Head of caudate nucleus (tissue), 42 donors: ENCODE results near the gene LRRC27.

Experiments used
- DNase-seq, 42 donors: peaks; one replicate each; pipeline versions ENCODE4 v3.0.0 to v3.0.0-alpha.2; 2020 to 2021; ENCODE audit warnings: mixed read lengths in 7 of 42
- intact Hi-C: fragments of 100-400 bp; cut with DNase I; formaldehyde crosslinking; loops from one replicate; pipeline ENCODE4 v1.15.0; 2022

LRRC27 gene

GRCh38 chr10:132390921-132391675 lies 59.1 kb downstream of the LRRC27 start:
- intact Hi-C loops: loop anchor here (5.0 to 10.0 kb wide), 2 partner anchors 61 to 244 kb away; no protein-coding TSS in a partner anchor
- peak in 9 of 42 donors; percentile 1 to 43 (median 23) for DNase-seq

- DNase-seq: peak in 5 of 42 donors; percentile 7 to 34 (median 20)
- intact Hi-C loops: loop anchor here (5.0 to 10.0 kb wide), 2 partner anchors 61 to 243 kb away; no protein-coding TSS in a partner anchor
Measured at GRCh38 chr10:132391676-132392020, 59.7 kb downstream of the LRRC27 start.

GRCh38 chr10:132392184-132392800 lies 60.3 kb downstream of the LRRC27 start:
- peak in 2 of 42 donors; percentile 1 to 2 for DNase-seq

DNA sequence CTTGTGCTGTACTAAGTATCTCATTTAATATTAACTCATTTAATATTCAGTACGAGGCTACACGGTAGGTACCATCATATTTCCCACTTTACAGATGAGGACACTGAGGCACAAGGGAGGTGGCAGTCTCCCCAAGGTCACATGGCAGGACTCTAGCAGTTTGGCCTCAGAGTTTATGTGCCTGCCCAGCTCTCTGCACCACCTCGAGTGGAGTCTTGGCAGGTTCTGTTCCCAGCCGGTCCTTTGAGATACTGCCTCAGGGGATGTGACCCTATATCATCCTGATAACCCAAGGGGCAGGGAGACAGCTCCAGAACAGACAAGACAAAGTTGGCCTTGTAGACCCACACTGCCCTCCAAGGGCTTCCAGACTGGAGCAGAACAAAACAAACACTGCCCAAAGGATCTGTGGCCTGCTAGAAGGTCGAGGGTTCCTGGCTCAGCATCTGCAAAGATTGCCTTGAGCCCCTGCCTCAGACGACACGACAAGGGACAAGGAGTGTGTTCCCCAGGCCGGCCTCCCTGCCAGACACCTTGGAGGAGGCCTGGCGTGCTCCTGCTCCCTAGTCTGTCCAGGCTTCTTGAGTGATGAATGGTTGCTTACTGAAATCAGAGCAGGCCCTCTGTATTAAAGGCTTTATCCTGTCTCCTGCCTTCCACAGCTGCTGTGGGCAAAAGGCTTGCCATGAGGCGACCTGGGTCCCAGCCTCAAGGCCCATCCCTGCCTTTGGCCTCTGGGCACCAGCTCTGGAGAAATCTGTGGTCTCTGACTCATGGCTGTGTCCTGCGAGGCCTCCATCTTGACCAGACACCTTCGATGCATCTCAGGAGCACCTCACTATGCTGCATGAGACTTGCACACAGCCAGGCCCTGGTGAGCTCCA lies 61.1 kb downstream of the LRRC27 start:
- intact Hi-C loops: loop anchor here (5.0 to 10.0 kb wide), 2 partner anchors 59 to 242 kb away; no protein-coding TSS in a partner anchor
- peak in 1 of 42 donors; percentile 10 for DNase-seq

More at GRCh38 chr10:132392184-132392800, 60.3 kb downstream of the LRRC27 start:
- intact Hi-C loops: loop anchor here (5.0 to 10.0 kb wide), 2 partner anchors 60 to 243 kb away; no protein-coding TSS in a partner anchor

- DNase-seq: peak in 1 of 42 donors; percentile 8
Measured at GRCh38 chr10:132393695-132394181, 61.7 kb downstream of the LRRC27 start.

GRCh38 chr10:132394201-132394811 lies 62.3 kb downstream of the LRRC27 start:
- DNase-seq: peak in 1 of 42 donors; percentile 46
- intact Hi-C loops: loop anchor here (5.0 to 10.0 kb wide), 2 partner anchors 58 to 240 kb away; no protein-coding TSS in a partner anchor

More at GRCh38 chr10:132393695-132394181, 61.7 kb downstream of the LRRC27 start:
- intact Hi-C loops: loop anchor here (5.0 to 10.0 kb wide), 2 partner anchors 59 to 241 kb away; no protein-coding TSS in a partner anchor

DNA sequence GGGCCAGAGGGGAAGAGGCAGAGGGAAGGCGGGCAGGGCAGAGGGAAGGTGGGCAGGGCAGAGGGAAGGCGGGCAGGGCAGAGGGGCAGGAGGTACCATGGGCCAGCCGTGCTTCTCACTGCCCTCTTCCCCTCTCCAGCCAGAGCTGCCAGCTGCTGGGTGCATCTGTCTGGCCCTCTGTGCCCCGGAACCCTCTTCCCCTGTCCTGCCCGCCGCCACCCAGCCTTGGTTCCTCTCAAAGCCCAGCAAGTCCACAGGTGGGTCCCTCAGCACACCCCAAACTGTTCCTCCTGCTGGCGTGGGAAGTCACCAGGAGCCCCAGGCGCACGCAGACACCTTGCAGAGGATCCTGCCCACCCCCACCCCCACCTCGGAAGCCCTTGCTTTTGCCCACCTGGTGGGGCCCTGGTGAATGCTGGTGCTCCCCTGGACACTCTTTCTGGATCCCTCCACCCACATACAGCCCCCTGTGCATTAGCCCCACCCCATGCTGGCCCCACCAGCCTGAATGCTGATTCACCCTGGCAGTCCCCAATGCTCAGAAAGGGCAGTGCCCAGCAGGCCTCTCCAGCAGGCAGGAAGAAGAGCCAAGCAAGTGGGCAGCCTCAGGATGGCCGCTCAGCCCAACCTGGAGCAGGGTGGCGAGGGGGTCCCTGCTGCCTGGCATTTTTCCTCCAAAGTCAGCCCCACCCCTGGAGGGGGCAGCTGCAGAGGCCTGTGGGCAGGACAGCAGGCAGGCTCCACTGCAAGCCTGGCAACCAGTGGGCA lies 63.1 kb downstream of the LRRC27 start:
- intact Hi-C loops: loop anchor here (5.0 to 10.0 kb wide), 2 partner anchors 57 to 240 kb away; no protein-coding TSS in a partner anchor
- DNase-seq: peak in 1 of 42 donors; percentile 10

GRCh38 chr10:132395704-132396493 lies 63.9 kb downstream of the LRRC27 start:
- peak in 5 of 42 donors; percentile 30 to 55 (median 42) for DNase-seq
- intact Hi-C loops: loop anchor here (10.0 kb wide), 1 partner anchor 239 kb away; no protein-coding TSS in a partner anchor

DNA sequence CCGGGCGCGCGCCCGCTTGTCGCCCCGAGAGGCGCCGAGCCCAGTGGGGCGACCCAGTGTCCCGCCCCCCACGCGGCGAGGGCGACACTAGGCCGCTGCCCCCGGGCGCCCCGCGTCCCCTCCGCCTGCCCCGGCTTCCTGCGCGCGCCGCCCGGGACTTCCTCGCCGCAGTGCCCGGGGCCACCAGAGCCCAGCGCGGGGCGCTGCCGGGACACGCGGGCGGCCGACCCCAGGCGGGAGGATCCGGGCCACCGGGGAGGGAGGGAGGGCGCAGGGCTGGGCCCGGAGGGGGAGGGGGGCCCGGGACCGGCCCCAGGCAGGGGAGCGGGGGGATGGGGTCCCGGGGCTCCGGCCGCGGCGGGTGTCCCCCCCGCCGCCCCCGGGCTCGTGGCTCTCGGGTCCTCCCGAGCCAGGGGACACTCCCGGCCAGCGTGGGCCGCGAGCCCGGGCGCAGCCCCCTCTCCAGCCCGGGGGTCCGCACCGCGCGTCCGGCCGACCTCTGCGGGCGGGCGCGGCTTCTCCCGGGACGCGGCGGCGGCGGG lies 64.6 kb downstream of the LRRC27 start:
- intact Hi-C loops: loop anchor here (10.0 kb wide), 1 partner anchor 238 kb away; no protein-coding TSS in a partner anchor
- peak in 9 of 42 donors; percentile 39 to 73 (median 59) for DNase-seq

DNA sequence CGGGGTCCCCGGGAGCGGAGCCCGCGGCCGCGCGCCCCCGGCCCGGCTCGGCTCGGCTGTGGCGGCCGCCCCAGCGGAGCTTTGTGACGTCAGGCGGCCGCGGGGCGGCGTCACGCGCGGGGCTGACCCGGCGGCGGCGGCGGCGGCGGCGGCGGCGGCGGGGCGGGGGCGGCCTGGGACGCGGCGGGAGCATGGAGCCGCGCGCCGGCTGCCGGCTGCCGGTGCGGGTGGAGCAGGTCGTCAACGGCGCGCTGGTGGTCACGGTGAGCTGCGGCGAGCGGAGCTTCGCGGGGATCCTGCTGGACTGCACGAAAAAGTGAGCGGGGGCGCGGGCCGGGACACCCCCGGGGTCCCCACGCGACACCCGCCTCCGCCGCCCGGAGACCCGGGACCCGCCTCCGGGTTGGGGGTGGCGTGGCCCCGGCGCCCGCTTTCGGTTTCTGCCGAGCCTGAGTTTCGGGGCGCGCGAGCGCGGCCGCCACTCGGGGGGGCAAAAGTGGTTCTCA lies 65.1 kb downstream of the LRRC27 start, which contains the start of gene PWWP2B:
TSS of gene PWWP2B (plus strand) at position 165 of the 506 bp plus-strand sequence. CDS start at position 192, 27 bp downstream.
- peak in 18 of 42 donors; percentile 38 to 79 (median 65) for DNase-seq
- intact Hi-C loops: loop anchor here (10.0 kb wide), 1 partner anchor 238 kb away; no protein-coding TSS in a partner anchor

- peak in 6 of 42 donors; percentile 31 to 75 (median 60) for DNase-seq
- intact Hi-C loops: loop anchor here (10.0 kb wide), 1 partner anchor 237 kb away; no protein-coding TSS in a partner anchor
Measured at GRCh38 chr10:132397671-132398565, 65.9 kb downstream of the LRRC27 start.

- peak in 2 of 42 donors; percentile 8 to 34 for DNase-seq
- intact Hi-C loops: loop anchor here (10.0 kb wide), 1 partner anchor 236 kb away; no protein-coding TSS in a partner anchor
Measured at GRCh38 chr10:132398566-132398991, 66.6 kb downstream of the LRRC27 start.

GRCh38 chr10:132399117-132400035 lies 67.4 kb downstream of the LRRC27 start:
- intact Hi-C loops: loop anchor here (10.0 kb wide), 1 partner anchor 235 kb away; no protein-coding TSS in a partner anchor
- peak in 41 of 42 donors; percentile 36 to 94 (median 78) for DNase-seq
